LHCN-M2 (cell line): ENCODE results near the gene SLC25A48. TPM values are rescaled to one million over a fixed set of nuclear protein-coding genes. Genes with fewer than 3 reads are reported as not detected.
"Not testable (repeated sequence)": the region's sequence is repeated elsewhere in the genome, so short reads cannot be mapped to it uniquely, and the experiment has no call there.

Experiments used
- DNase-seq: peaks from one replicate; pipeline ENCODE4 v3.0.0-alpha.2; 2012; ENCODE audit warnings: low read depth
- total RNA-seq: library from RNA; depleted of rRNA; stranded (reverse); fragments of >200 nt; gene quantifications from 2 replicates; pipeline ENCODE4 v1.2.3, GENCODE V29; 2014

Gene SLC25A48
- total RNA-seq, 1 experiment from 2014 or later = not detected

DNA sequence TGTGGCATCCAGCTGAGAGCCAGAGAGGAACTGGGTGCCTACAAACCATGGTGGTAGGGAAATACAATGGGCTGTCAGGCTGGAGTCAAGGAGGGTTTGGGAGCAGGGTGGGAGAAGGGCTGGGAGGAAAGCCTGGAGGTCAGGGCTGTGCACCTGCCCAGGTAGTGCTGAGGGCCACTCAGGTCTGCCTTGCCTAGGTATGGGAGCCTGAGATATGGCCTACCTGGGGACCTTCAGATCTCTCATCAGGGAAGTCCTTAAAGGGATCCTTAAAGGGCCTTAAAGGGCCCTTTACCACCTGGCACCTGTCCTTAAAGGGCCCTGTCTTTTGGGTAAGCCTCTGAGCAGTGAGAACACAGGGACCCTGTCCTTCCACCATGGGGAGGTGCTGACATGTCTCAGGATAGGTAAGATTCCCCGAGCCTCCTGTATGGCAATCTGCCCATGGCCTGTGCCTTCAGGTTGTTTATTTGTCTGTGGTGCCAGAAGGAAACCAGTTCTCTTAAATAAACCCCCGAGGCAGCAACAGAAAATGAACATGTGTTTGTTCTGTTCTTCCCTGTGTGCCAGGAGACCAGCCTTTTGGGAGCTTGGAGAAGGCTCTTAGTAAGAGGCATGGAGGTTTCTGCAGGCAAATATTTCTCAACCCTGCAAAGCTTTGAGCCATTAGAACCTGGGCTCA lies 23.3 kb downstream of the SLC25A48 start:
- DNase-seq = no peak

GRCh38 chr5:135859186-135859585 lies 24.7 kb downstream of the SLC25A48 start:
- DNase-seq = not testable (repeated sequence)

DNA sequence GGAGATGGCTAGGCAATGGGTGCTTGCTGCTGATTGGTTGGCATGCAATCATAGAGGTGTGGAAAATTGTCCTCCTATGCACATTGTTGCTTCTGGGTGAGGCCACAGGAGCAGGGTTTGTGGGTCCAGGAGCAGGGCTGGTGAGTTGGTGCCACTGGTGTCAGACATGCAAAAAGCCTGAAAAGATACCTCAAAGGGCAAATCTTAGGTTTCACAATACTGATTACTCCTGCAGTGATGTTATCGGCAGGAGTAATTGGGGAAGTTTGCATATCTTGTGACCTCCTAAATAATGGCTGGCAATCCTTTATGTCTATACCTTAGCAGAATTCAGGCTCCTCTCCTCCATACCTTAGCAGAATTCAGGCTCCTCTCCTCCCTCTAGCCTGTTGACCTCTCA lies 25.2 kb downstream of the SLC25A48 start:
- DNase-seq = no peak

GRCh38 chr5:135861641-135862040 lies 27.2 kb downstream of the SLC25A48 start:
- no peak for DNase-seq

DNA sequence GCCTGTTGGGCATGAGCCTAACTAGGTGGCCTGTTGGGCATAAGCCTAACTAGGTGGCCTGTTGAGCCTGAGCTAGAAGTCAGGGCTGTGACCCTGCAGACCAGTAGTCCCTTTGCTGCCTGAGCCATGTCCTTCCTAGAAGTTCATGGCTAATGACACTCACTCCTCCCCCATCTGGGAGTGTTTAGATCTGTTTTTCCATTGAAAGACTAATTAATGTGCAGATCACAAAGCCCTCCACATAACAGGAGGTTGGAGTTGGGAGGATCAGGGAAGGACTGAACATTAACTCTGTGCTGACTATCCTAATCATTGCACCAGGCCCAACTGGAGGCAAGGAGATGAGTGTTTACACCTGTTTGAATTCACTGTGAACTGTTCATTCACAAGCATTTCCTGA lies 27.6 kb downstream of the SLC25A48 start:
- DNase-seq = no peak

GRCh38 chr5:135862744-135863143 lies 28.3 kb downstream of the SLC25A48 start:
- DNase-seq = no peak

- no peak for DNase-seq
These were observed 30.3 kb downstream of the SLC25A48 start for GRCh38 chr5:135864503-135865435.

- DNase-seq = no peak
These were observed 31.6 kb downstream of the SLC25A48 start for GRCh38 chr5:135866016-135866415.

DNA sequence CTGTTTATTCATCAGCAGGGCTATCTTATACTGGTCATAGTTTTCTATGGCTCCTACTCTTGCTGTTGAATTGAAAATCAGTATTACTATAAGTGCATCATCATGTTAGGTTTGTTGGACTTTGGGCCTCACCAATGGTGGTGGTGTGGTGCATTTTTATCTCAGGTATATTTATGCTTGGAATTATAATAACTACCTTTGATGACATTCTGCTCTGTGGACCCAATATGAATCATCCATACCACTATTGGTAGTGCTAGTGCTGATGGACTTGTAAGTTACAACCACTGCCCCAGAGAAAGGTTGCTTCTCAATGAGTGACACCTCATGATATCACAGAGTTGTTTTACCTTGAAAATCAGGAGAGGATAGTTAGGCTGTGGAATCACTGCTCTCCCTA lies 33.1 kb downstream of the SLC25A48 start:
- no peak for DNase-seq

GRCh38 chr5:135868681-135869080 lies 34.2 kb downstream of the SLC25A48 start:
- DNase-seq = no peak

- DNase-seq = no peak
These were observed 34.8 kb downstream of the SLC25A48 start for GRCh38 chr5:135869276-135869675.

DNA sequence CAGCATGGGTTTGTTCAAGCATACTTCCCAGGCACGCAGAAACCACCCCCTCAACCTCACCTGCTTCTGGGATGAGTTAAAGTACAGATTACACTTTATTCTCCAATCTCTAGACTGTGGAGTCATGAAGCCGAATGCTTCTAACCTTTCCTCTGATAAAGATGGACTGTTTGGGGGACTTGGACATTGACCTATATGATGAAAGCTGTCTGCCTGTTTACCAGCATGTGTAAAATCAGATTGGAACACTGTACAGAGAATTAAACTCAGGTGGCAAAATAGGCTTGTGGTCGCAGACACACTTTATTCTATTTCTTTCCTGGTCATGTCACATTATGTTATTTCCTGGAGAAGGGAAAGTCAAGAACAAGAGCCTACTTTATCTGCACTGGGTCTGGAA lies 35.5 kb downstream of the SLC25A48 start:
- no peak for DNase-seq

GRCh38 chr5:135871268-135871915 lies 36.9 kb downstream of the SLC25A48 start:
- DNase-seq = no peak

GRCh38 chr5:135873831-135874230 lies 39.4 kb downstream of the SLC25A48 start:
- DNase-seq = no peak

- DNase-seq = no peak
These were observed 40.0 kb downstream of the SLC25A48 start for GRCh38 chr5:135874461-135874860.

GRCh38 chr5:135875567-135875966 lies 41.1 kb downstream of the SLC25A48 start:
- DNase-seq = no peak

GRCh38 chr5:135876146-135876545 lies 41.7 kb downstream of the SLC25A48 start:
- DNase-seq = no peak

DNA sequence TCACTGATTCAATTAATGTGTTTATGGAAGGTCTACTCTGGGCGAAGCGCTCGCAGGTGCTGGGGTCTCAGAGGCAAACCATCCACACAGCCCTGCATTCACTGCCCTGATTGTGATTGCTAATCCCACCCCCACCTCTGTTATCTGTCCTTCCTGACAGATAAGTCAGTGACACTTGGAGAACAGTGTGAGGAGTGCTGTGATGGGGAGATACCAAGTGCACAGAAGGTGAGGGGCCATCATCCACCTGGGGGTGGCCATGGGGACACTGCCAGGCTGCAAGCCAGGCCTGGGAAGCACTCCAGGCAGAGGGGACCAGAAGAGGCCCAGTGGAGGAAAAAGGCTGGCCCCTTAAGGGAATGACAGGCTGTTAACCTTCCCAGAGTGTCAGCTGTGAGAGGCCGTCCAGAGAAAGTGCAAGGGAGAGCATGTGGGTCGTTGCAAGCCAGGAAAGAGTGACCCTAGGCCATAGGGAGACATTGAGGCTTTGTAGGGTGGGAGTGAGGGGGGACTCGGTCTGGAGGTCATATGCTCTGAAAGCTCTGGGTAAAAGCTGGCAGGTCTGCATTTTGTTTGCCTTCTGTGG lies 43.2 kb downstream of the SLC25A48 start:
- no peak for DNase-seq

DNA sequence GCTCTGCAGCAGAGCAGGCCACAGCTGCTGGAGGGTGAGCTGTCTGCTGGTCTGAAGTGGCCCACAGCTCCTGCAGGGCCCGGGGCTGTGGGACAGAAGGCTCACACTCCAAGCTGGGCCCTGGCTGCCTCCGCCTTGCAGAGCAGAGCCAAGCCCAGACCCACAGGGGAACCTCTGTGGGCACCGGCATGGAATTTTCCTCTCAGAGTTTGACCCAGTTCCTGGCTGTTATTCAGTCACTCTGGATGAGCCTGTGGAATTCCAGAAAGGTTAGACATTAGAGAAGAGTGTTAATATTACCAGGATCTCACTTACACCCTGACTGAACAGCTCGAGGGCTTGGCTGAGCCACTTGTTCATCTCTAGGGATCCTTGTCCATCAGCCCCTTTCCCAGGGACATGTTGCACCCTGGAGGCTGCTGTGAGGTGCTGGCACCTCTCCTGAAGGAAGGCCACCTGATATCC lies 43.7 kb downstream of the SLC25A48 start:
- DNase-seq = no peak

DNA sequence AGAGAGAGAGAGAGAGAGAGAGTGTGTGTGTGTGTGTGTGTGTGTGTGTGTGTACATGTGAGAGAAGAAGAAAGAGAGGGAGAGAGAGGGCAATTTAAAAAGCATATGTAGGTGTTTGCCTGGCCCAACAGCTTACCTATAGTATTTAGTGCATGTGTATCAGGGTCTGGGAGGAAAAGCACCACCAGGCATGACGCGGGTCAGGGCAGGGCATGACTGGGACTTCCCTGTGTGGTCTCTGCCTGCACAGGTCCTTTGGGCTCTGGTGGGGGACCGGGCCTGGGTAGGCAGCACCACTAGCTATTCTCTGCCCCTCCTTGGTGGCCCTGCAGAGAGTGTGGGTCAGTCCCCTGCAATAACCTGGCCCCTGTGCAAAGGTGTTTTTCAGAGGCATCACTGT lies 45.1 kb downstream of the SLC25A48 start:
- no peak for DNase-seq

GRCh38 chr5:135880278-135880677 lies 45.8 kb downstream of the SLC25A48 start:
- DNase-seq = no peak

DNA sequence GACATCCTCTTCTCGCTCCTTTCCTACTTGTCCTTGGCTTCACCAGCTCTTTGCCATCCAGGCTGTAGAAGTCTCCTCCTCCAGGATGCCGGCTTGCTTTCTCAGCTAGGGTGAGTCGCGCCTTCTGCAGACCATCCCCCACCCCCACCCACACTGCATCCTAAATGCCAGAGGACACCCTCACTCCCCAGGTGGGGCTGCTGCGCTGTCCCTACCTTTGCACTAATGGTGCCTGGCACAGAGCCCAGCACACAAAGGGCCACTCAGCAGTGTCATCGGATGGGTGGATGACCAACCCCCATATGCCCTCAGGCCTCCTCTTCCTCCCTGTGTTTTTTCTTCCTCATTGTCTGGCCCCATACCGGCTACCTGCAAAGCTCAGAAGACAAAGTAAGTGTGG lies 46.3 kb downstream of the SLC25A48 start:
- DNase-seq = no peak
